ENCODE data around the gene ZBTB43. TPM values are rescaled to one million over a fixed set of nuclear protein-coding genes. Genes with fewer than 3 reads are reported as not detected.

ZBTB43 gene
- total RNA-seq, 1 donor from 2014 or later: 17.7 TPM

DNA sequence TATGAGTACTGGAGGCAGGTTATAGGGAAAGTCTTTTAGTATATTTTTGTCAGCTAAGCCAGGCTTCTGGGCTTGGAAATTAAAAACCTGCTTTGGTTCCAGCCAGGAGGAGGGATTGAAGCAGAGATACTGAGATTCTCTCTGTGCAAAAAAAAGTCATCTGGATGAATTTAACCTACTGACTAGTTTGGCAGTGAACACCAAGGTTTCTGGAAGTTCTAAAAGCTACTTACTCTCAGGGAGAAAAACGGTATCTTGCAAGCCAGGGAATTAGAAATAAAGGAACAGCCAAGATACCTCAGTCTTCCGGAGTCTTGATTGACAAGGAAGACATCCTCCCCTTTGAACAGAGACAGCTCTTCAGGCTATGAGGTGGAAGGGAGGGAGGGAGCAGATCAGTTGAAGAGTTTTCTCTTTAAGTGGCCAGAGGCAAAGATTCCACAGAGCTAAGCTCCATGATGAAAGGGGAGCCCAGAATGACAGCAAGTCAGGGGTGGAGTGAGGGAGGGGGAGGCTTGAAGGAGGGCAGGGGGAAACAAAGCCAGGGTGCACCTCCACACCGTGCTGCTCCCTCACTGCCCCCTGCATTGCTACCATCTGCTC lies 47.3 kb downstream of the ZBTB43 start:
- H3K4me1 Mint-ChIP-seq (ENCODE audit: low read depth): peaks cover 12% of the 10 kb centered on the region
- H3K9me3 Mint-ChIP-seq (ENCODE audit: low read depth): no peaks in the 10 kb centered on the region
- no peak overlapping the region for H3K4me3 Mint-ChIP-seq (ENCODE audit: unreplicated experiment)
- no peaks in the 10 kb centered on the region for H3K36me3 Mint-ChIP-seq (ENCODE audit: low read depth)
- H3K27me3 Mint-ChIP-seq (ENCODE audit: low read depth): peaks cover 9% of the 10 kb centered on the region
- H3K27ac Mint-ChIP-seq (ENCODE audit: unreplicated experiment): no peak overlapping the region
- TF ChIP-seq, protein P1, sequence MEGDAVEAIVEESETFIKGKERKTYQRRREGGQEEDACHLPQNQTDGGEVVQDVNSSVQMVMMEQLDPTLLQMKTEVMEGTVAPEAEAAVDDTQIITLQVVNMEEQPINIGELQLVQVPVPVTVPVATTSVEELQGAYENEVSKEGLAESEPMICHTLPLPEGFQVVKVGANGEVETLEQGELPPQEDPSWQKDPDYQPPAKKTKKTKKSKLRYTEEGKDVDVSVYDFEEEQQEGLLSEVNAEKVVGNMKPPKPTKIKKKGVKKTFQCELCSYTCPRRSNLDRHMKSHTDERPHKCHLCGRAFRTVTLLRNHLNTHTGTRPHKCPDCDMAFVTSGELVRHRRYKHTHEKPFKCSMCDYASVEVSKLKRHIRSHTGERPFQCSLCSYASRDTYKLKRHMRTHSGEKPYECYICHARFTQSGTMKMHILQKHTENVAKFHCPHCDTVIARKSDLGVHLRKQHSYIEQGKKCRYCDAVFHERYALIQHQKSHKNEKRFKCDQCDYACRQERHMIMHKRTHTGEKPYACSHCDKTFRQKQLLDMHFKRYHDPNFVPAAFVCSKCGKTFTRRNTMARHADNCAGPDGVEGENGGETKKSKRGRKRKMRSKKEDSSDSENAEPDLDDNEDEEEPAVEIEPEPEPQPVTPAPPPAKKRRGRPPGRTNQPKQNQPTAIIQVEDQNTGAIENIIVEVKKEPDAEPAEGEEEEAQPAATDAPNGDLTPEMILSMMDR (IDR thresholded peaks at IDR 0.05): no peak
- no peak for DNase-seq (ENCODE audit: low spot score)

DNA sequence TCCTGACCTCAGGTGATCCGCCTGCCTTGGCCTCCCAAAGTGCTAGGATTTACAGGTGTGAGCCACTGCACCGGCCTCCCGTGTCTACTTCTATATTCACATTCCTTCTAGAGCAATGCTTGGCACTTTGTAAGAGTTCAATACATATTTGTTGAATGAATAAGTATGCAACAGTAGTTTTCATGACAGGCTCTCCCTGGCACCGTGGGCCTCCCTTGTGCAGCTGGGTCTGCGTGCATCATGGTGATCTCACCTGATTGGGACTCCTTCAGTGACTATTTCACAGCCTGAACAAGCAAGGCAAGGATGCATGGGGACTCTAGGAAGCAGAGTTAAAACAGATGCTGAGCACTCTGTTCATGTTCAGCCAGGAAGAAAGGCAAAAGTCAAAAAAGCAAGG lies 48.8 kb downstream of the ZBTB43 start:
- Mint-ChIP-seq H3K4me1 (ENCODE audit: low read depth) (peaks cover 12% of the 10 kb centered on the region), H3K36me3 (ENCODE audit: low read depth) (no peaks in the 10 kb centered on the region), H3K9me3 (ENCODE audit: low read depth) (no peaks in the 10 kb centered on the region), H3K27ac (ENCODE audit: unreplicated experiment) (peak overlapping the region; percentile 49), H3K27me3 (ENCODE audit: low read depth) (peaks cover 9% of the 10 kb centered on the region), H3K4me3 (ENCODE audit: unreplicated experiment) (no peak overlapping the region)
- TF ChIP-seq, protein P1 (IDR thresholded peaks at IDR 0.05): no peak
- DNase-seq (ENCODE audit: low spot score): no peak

DNA sequence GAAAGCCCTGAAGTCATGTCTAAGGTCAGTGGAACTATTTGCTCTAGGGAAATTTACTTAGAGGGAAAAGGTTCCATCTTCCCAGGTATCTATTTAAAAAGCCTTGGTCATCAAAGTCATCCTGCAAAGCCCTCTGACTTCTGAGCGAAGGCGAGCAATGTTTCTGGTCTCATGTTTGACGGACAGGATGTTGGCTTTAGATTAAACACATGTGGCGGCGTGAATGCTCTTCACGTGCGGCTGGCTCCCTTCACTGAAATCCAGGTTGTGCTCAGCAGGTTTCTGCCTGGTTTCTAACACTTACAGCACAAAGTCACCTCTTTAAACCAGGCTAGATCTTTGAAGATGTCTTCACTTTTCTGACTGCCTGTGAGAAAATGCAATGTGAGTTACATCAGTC lies 49.9 kb downstream of the ZBTB43 start:
- Mint-ChIP-seq H3K9me3 (ENCODE audit: low read depth) (no peaks in the 10 kb centered on the region), H3K4me3 (ENCODE audit: unreplicated experiment) (no peak overlapping the region), H3K27ac (ENCODE audit: unreplicated experiment) (no peak overlapping the region), H3K36me3 (ENCODE audit: low read depth) (no peaks in the 10 kb centered on the region), H3K4me1 (ENCODE audit: low read depth) (peaks cover 13% of the 10 kb centered on the region), H3K27me3 (ENCODE audit: low read depth) (peaks cover 9% of the 10 kb centered on the region)
- DNase-seq (ENCODE audit: low spot score): no peak
- TF ChIP-seq, protein P1 (IDR thresholded peaks at IDR 0.05): no peak

DNA sequence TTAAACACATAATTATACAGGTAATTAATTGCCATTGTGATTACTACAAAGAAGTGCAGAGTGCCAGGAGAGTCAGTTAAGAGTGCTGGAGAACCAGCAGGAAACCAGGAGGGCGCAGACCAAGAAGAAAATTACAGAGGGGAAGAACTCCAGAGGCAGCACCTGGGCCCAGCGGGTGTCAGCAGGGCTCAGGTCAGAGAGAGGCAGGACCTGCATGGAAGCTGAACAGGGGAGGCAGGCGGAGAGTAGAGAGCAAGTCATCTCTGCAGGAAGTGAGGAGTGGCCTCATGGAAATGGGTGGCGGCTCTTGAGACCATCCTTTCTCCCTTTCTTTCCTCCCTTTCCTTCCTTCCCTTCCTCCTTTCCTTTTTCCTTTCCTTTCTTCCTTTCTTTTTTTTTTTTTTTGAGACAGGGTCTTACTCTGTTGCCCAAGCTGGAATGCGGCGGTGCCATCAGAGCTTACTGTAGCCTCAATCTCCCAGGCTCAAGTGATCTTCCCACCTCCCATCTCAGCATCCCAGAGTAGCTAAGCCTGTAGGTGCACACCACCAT lies 51.6 kb downstream of the ZBTB43 start:
- no peaks in the 10 kb centered on the region for H3K36me3 Mint-ChIP-seq (ENCODE audit: low read depth)
- no peak for DNase-seq (ENCODE audit: low spot score)
- H3K27ac Mint-ChIP-seq (ENCODE audit: unreplicated experiment): no peak overlapping the region
- TF ChIP-seq, protein P1 (IDR thresholded peaks at IDR 0.05): no peak
- peaks cover 18% of the 10 kb centered on the region for H3K4me1 Mint-ChIP-seq (ENCODE audit: low read depth)
- H3K9me3 Mint-ChIP-seq (ENCODE audit: low read depth): no peaks in the 10 kb centered on the region
- H3K27me3 Mint-ChIP-seq (ENCODE audit: low read depth): peaks cover 6% of the 10 kb centered on the region
- no peak overlapping the region for H3K4me3 Mint-ChIP-seq (ENCODE audit: unreplicated experiment)

DNA sequence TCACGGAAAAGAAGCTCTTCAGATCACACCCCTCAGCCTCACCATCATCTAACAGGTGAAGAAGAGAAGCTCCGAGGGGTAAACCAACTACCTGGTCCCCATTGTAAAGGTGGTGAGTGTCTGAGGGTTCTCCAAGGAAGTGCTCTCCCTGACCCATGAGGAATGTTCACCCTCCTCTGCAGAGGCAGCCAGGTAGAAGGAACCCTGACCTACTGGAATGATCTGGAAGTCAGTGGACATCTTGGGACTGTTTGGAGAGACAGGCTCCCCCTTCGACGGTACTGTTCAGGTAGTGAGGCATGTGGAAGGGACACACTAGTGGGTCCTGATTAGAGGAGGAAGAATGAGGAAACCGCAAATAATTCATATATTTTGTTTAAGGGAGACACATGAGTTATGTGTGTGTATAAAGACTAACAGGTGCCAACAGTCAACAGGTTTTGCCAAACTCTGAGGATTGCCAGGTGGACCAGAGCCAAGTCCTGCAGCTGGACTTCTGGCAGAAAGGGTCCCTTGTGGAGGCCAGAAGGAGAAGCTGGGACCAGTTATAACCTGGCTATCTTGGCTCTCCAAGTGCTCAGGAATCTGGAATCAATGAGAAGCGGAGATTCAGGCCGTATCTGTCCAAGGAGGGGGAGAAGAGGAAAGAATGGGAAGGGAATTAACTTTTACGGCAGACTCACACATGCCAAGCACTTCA lies 52.6 kb downstream of the ZBTB43 start:
- no peaks in the 10 kb centered on the region for H3K36me3 Mint-ChIP-seq (ENCODE audit: low read depth)
- peaks cover 5% of the 10 kb centered on the region for H3K27me3 Mint-ChIP-seq (ENCODE audit: low read depth)
- no peak overlapping the region for H3K27ac Mint-ChIP-seq (ENCODE audit: unreplicated experiment)
- DNase-seq (ENCODE audit: low spot score): no peak
- no peak overlapping the region for H3K4me3 Mint-ChIP-seq (ENCODE audit: unreplicated experiment)
- TF ChIP-seq, protein P1 (IDR thresholded peaks at IDR 0.05): no peak
- peaks cover 28% of the 10 kb centered on the region for H3K4me1 Mint-ChIP-seq (ENCODE audit: low read depth)
- no peaks in the 10 kb centered on the region for H3K9me3 Mint-ChIP-seq (ENCODE audit: low read depth)
